Panc1 (cell line): ENCODE data around the gene RASD2.

Experiments
- POLR2AphosphoS5 ChIP-seq: IDR thresholded peaks from 2 replicates; pipeline ENCODE4 v1.6.1; 2012; ENCODE audit warnings: mild to moderate bottlenecking, low read depth, low read length, moderate library complexity
- SIN3A ChIP-seq: IDR thresholded peaks from 2 replicates; pipeline ENCODE4 v1.6.1; 2012; ENCODE audit warnings: low read depth, mild to moderate bottlenecking, low read length, moderate library complexity, borderline replicate concordance; ENCODE audit not compliant: insufficient read depth
- TCF7L2 ChIP-seq: IDR thresholded peaks from 2 replicates; pipeline ENCODE4 v1.6.1; 2011; ENCODE audit warnings: mild to moderate bottlenecking, low read depth, low read length, inconsistent platforms
- TF ChIP-seq, protein P1 (sequence below): fragments of 450-650 bp; IDR thresholded peaks from 2 replicates; pipeline ENCODE4 v1.5.1; 2017; ENCODE audit warnings: mild to moderate bottlenecking
- TF ChIP-seq, protein P2 (sequence below), 2 experiments: IDR thresholded peaks; 2 replicates each; pipeline ENCODE4 v1.6.1; 2011 to 2012; ENCODE audit warnings: low read depth in 2 of 2, control low read depth in 1 of 2, low read length in 1 of 2, mild to moderate bottlenecking in 1 of 2, moderate library complexity in 1 of 2; ENCODE audit not compliant: insufficient read depth in 1 of 2

DNA sequence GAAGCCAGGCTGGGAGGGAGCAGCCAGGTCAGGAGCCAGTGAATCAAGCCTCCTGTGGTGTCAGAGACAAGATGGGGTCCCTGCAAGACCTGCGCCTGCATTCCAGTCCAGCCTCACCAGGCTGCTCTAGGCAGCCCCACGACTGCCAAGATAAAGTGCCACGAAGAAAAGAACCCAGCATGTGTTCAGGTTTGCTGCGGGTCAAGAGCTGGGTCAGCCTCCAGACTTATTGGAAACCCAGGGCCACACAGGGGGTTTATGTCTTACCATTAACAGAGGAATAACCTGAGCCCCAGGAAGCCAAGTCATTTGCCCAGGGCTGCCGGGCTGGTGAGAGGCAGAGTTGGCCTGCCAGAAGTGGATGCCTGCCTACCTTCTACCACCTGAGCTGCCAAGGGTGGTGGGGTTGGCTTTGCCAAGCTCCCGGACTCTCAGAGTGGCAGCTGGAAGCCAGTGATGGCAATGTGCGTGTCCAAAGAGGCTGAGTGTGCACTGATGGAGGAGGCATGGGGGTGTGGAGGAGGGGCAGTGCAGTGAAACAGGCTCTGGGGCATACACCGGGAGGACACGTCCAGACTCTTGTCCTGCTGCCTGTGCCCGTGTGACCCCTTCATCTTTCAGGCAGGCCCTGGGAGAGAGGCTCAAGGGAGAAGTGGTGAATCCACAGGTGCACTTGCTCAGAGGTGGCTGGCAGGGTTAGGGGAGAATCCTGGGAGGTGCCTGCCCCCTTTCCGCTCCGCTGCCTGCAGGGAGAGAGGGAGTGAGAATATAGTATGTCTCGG, 1.7 kb downstream of the RASD2 start:
- TF ChIP-seq SIN3A (no peak), POLR2AphosphoS5 (no peak), TCF7L2 (no peak)
- TF ChIP-seq, protein P1, sequence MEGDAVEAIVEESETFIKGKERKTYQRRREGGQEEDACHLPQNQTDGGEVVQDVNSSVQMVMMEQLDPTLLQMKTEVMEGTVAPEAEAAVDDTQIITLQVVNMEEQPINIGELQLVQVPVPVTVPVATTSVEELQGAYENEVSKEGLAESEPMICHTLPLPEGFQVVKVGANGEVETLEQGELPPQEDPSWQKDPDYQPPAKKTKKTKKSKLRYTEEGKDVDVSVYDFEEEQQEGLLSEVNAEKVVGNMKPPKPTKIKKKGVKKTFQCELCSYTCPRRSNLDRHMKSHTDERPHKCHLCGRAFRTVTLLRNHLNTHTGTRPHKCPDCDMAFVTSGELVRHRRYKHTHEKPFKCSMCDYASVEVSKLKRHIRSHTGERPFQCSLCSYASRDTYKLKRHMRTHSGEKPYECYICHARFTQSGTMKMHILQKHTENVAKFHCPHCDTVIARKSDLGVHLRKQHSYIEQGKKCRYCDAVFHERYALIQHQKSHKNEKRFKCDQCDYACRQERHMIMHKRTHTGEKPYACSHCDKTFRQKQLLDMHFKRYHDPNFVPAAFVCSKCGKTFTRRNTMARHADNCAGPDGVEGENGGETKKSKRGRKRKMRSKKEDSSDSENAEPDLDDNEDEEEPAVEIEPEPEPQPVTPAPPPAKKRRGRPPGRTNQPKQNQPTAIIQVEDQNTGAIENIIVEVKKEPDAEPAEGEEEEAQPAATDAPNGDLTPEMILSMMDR = no peak
- TF ChIP-seq, protein P2, sequence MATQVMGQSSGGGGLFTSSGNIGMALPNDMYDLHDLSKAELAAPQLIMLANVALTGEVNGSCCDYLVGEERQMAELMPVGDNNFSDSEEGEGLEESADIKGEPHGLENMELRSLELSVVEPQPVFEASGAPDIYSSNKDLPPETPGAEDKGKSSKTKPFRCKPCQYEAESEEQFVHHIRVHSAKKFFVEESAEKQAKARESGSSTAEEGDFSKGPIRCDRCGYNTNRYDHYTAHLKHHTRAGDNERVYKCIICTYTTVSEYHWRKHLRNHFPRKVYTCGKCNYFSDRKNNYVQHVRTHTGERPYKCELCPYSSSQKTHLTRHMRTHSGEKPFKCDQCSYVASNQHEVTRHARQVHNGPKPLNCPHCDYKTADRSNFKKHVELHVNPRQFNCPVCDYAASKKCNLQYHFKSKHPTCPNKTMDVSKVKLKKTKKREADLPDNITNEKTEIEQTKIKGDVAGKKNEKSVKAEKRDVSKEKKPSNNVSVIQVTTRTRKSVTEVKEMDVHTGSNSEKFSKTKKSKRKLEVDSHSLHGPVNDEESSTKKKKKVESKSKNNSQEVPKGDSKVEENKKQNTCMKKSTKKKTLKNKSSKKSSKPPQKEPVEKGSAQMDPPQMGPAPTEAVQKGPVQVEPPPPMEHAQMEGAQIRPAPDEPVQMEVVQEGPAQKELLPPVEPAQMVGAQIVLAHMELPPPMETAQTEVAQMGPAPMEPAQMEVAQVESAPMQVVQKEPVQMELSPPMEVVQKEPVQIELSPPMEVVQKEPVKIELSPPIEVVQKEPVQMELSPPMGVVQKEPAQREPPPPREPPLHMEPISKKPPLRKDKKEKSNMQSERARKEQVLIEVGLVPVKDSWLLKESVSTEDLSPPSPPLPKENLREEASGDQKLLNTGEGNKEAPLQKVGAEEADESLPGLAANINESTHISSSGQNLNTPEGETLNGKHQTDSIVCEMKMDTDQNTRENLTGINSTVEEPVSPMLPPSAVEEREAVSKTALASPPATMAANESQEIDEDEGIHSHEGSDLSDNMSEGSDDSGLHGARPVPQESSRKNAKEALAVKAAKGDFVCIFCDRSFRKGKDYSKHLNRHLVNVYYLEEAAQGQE (IDR thresholded peaks at IDR 0.05; ENCODE audit: insufficient read depth in 1 of 2, low read depth in 2 of 2, low read length in 1 of 2) = no peak
